Prostate gland (tissue), 2 donors: ENCODE data around the gene CCDC175. TPM values are rescaled to one million over a fixed set of nuclear protein-coding genes. Genes with fewer than 3 reads are reported as not detected.

Experiments used
- DNase-seq: peaks from one replicate; pipeline ENCODE4 v3.0.0-alpha.2; 2019; ENCODE audit warnings: low spot score
- H3K27ac ChIP-seq, 2 donors: fragments of 200-600 bp; sonication (generic); 2 replicates each; pipeline ENCODE4 v1.5.1; 2017 to 2019
- H3K27me3 ChIP-seq: fragments of 200-600 bp; sonication (generic); replicated peaks from 2 replicates; pipeline ENCODE4 v1.5.1; 2019; ENCODE audit not compliant: insufficient read depth
- H3K36me3 ChIP-seq, 2 donors: fragments of 200-600 bp; sonication (generic); 1 replicate in 1 of 2; 2 replicates in 1 of 2; pipeline versions ENCODE4 v1.5.1 to v1.8.1; 2017 to 2019
- H3K4me1 ChIP-seq: fragments of 200-600 bp; sonication (generic); replicated peaks from 2 replicates; pipeline ENCODE4 v1.5.1; 2019
- H3K4me3 ChIP-seq, 2 donors: fragments of 200-600 bp; sonication (generic); 2 replicates each; pipeline ENCODE4 v1.5.1; 2017 to 2019
- H3K9me3 ChIP-seq: fragments of 200-600 bp; sonication (generic); 2 replicates; pipeline ENCODE4 v1.5.1; 2017
- CTCF ChIP-seq, 4 experiments: fragments of 200-600 bp in 2 of 4; fragments of 450-650 bp in 2 of 4; sonication (generic) in 2 of 4; IDR thresholded peaks; 1 replicate in 3 of 4; 2 replicates in 1 of 4; pipeline ENCODE4 v1.5.1; 2016 to 2019; ENCODE audit warnings: antibody characterized with exemption in 4 of 4, mild to moderate bottlenecking in 2 of 4, moderate library complexity in 2 of 4
- POLR2A ChIP-seq: fragments of 450-650 bp; IDR thresholded peaks from one replicate; pipeline ENCODE4 v1.6.1; 2016; ENCODE audit warnings: antibody characterized with exemption, mild to moderate bottlenecking
- POLR2AphosphoS5 ChIP-seq: sonication (generic); formaldehyde crosslinking; IDR thresholded peaks from one replicate; pipeline ENCODE4 v1.6.1; 2017; ENCODE audit warnings: antibody characterized with exemption
- WGBS: methylation state at CpG from one replicate; pipeline ENCODE4 v1.1.5; 2018; 5-methylcytosine and 5-hydroxymethylcytosine counted together
- intact Hi-C: fragments of 100-400 bp; cut with DNase I; formaldehyde crosslinking; loops from one replicate; pipeline ENCODE4 v1.14.2; 2022
- total RNA-seq, 2 donors: library from RNA; depleted of rRNA; stranded (reverse); fragments of >200 nt; gene quantifications; one replicate each; pipeline ENCODE4 v1.1.0, GENCODE V29; 2016

The CCDC175 gene
- total RNA-seq, 2 donors from 2014 or later, result not detected

- Histone ChIP-seq H3K36me3 (no peaks in the 10 kb centered on the region), H3K4me3 (no peak overlapping the region), H3K27ac (no peak overlapping the region), H3K9me3 (no peaks in the 10 kb centered on the region), H3K4me1 (no peaks in the 10 kb centered on the region), H3K27me3 (no peaks in the 10 kb centered on the region)
- intact Hi-C loops, result no loop called here
- TF ChIP-seq CTCF (IDR thresholded peaks at IDR 0.05) (no peak), POLR2AphosphoS5 (no peak), POLR2A (no peak)
- 98% methylated on average over 1 of the region's 1 CpG for WGBS
- no peak for DNase-seq
These were observed 114.7 kb downstream of the CCDC175 start for GRCh38 chr14:59461891-59462290.

GRCh38 chr14:59460378-59460777 is 116.2 kb downstream of the CCDC175 start:
- Histone ChIP-seq H3K27me3 (no peaks in the 10 kb centered on the region), H3K4me1 (no peaks in the 10 kb centered on the region), H3K4me3 (no peak overlapping the region), H3K36me3 (no peaks in the 10 kb centered on the region), H3K9me3 (no peaks in the 10 kb centered on the region), H3K27ac (no peak overlapping the region)
- TF ChIP-seq CTCF (IDR thresholded peaks at IDR 0.05) (no peak), POLR2A (no peak), POLR2AphosphoS5 (no peak)
- intact Hi-C loops, result no loop called here
- 87% methylated on average over 1 of the region's 1 CpG for WGBS
- no peak for DNase-seq

DNA sequence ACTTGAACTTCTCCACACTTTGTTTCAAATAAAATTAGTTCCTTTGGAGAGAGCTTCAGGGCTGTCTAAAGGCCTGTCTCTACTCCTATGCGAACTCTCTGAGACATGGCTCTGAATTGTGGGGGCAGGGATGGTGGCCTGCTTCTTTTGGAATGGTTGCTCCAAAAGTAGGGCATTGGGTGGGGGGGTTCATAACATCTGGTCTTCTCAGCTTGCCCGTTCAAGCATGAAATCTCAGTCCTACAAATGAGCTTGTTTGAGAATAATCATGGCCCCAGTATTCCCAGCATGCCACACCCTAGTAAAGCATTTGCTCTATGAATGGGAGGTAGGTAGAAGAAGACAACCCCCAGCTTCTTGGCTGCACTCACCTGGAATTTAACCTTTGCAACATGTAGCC is 118.1 kb downstream of the CCDC175 start:
- Histone ChIP-seq H3K4me1 (no peaks in the 10 kb centered on the region), H3K9me3 (no peaks in the 10 kb centered on the region), H3K27me3 (no peaks in the 10 kb centered on the region), H3K36me3 (no peaks in the 10 kb centered on the region), H3K27ac (no peak overlapping the region), H3K4me3 (no peak overlapping the region)
- DNase-seq, result no peak
- WGBS, result 94% methylated on average over 2 of the region's 2 CpGs
- intact Hi-C loops, result no loop called here
- TF ChIP-seq CTCF (IDR thresholded peaks at IDR 0.05) (no peak), POLR2A (no peak), POLR2AphosphoS5 (no peak)

- WGBS, result 100% methylated on average over 1 of the region's 1 CpG
- no peak overlapping the region for H3K27ac ChIP-seq
- no peak overlapping the region for H3K4me3 ChIP-seq
- no peaks in the 10 kb centered on the region for H3K27me3 ChIP-seq
- H3K9me3 ChIP-seq, result no peaks in the 10 kb centered on the region
- intact Hi-C loops, result no loop called here
- no peak for DNase-seq
- no peaks in the 10 kb centered on the region for H3K36me3 ChIP-seq
- TF ChIP-seq POLR2AphosphoS5 (no peak), POLR2A (no peak), CTCF (IDR thresholded peaks at IDR 0.05) (no peak)
- no peaks in the 10 kb centered on the region for H3K4me1 ChIP-seq
These were observed 121.2 kb downstream of the CCDC175 start for GRCh38 chr14:59455411-59455810.

Other genes starting within 250 kb of the CCDC175 start
- 10 to 100 TPM in 1 of 2 donors, 1 to 10 TPM in 1; 2.3 to 12.4 TPM for gene GPR135, start 111.4 kb downstream of the CCDC175 start, total RNA-seq
- gene L3HYPDH, start 92.4 kb downstream of the CCDC175 start, total RNA-seq, result 10 to 100 TPM; 34.6 to 50.3 TPM
- gene JKAMP, start 92.3 kb downstream of the CCDC175 start, total RNA-seq, result 10 to 100 TPM; 73.9 to 86.0 TPM